Type B pancreatic cell (in vitro differentiated cells): ENCODE measurements around the gene FMO5. TPM values are rescaled to one million over a fixed set of nuclear protein-coding genes. Genes with fewer than 3 reads are reported as not detected.

Source experiments
- DNase-seq: peaks from one replicate; pipeline ENCODE4 v3.0.0; 2021; ENCODE audit warnings: mixed read lengths; ENCODE audit not compliant: unreplicated experiment; ENCODE audit errors: extremely low spot score
- H3K27ac Mint-ChIP-seq: 2 replicates; pipeline ENCODE4 v1.8.0; 2021; ENCODE audit warnings: mild to moderate bottlenecking, mixed read lengths
- H3K27me3 Mint-ChIP-seq: 2 replicates; pipeline ENCODE4 v1.8.0; 2021; ENCODE audit warnings: mixed read lengths
- H3K36me3 Mint-ChIP-seq: 2 replicates; pipeline ENCODE4 v1.8.0; 2021; ENCODE audit warnings: mixed read lengths
- H3K4me1 Mint-ChIP-seq: one replicate; pipeline ENCODE4 v1.8.0; 2021; ENCODE audit warnings: mixed read lengths; ENCODE audit not compliant: unreplicated experiment
- H3K4me3 Mint-ChIP-seq: 2 replicates; pipeline ENCODE4 v1.8.0; 2021; ENCODE audit warnings: mild to moderate bottlenecking, mixed read lengths
- H3K9me3 Mint-ChIP-seq: 2 replicates; pipeline ENCODE4 v1.8.0; 2021; ENCODE audit warnings: mixed read lengths
- CTCF ChIP-seq: fragments of 200-600 bp; sonication (generic); conservative IDR thresholded peaks from 2 replicates; pipeline ENCODE4 v1.5.0; 2021; ENCODE audit warnings: antibody characterized with exemption, mild to moderate bottlenecking
- total RNA-seq: library from RNA; stranded (reverse); gene quantifications from 2 replicates; pipeline ENCODE4 v1.2.1, GENCODE V29; 2021; ENCODE audit warnings: low replicate concordance

FMO5 gene
- total RNA-seq, 1 donor from 2014 or later, result 2.4 TPM

- Mint-ChIP-seq H3K9me3 (no peaks in the 10 kb centered on the region), H3K36me3 (peaks cover 6% of the 10 kb centered on the region), H3K4me1 (no peaks in the 10 kb centered on the region), H3K27ac (no peak overlapping the region), H3K27me3 (no peaks in the 10 kb centered on the region), H3K4me3 (no peak overlapping the region)
- DNase-seq, result no peak
- no peak for TF ChIP-seq CTCF
Measured at GRCh38 chr1:147209825-147210821, 15.0 kb downstream of the FMO5 start.

- no peaks in the 10 kb centered on the region for H3K9me3 Mint-ChIP-seq
- peaks cover 10% of the 10 kb centered on the region for H3K36me3 Mint-ChIP-seq
- no peak overlapping the region for H3K27ac Mint-ChIP-seq
- no peak overlapping the region for H3K4me3 Mint-ChIP-seq
- no peaks in the 10 kb centered on the region for H3K27me3 Mint-ChIP-seq
- no peak for TF ChIP-seq CTCF
- no peaks in the 10 kb centered on the region for H3K4me1 Mint-ChIP-seq
- DNase-seq, result no peak
Measured at GRCh38 chr1:147208619-147209018, 16.5 kb downstream of the FMO5 start.

- no peak for DNase-seq
- Mint-ChIP-seq H3K9me3 (no peaks in the 10 kb centered on the region), H3K4me1 (no peaks in the 10 kb centered on the region), H3K4me3 (no peak overlapping the region), H3K36me3 (peaks cover 16% of the 10 kb centered on the region), H3K27me3 (no peaks in the 10 kb centered on the region), H3K27ac (no peak overlapping the region)
- no peak for TF ChIP-seq CTCF
Measured at GRCh38 chr1:147207192-147207591, 17.9 kb downstream of the FMO5 start.

GRCh38 chr1:147204080-147204479 lies 21.1 kb downstream of the FMO5 start:
- TF ChIP-seq CTCF, result no peak
- Mint-ChIP-seq H3K9me3 (no peaks in the 10 kb centered on the region), H3K27me3 (no peaks in the 10 kb centered on the region), H3K27ac (no peak overlapping the region), H3K4me3 (no peak overlapping the region), H3K36me3 (peaks cover 10% of the 10 kb centered on the region), H3K4me1 (no peaks in the 10 kb centered on the region)
- DNase-seq, result no peak

- no peak for DNase-seq
- no peak for TF ChIP-seq CTCF
- H3K4me1 Mint-ChIP-seq, result no peaks in the 10 kb centered on the region
- H3K36me3 Mint-ChIP-seq, result peaks cover 10% of the 10 kb centered on the region
- H3K27me3 Mint-ChIP-seq, result no peaks in the 10 kb centered on the region
- no peak overlapping the region for H3K27ac Mint-ChIP-seq
- H3K9me3 Mint-ChIP-seq, result no peaks in the 10 kb centered on the region
- H3K4me3 Mint-ChIP-seq, result no peak overlapping the region
Measured at GRCh38 chr1:147202576-147202975, 22.6 kb downstream of the FMO5 start.
